Smooth muscle cell (in vitro differentiated cells): ENCODE measurements around the gene STRIP1. TPM values are rescaled to one million over a fixed set of nuclear protein-coding genes. Genes with fewer than 3 reads are reported as not detected.

Source experiments
- DNase-seq: peaks from one replicate; lab custom pipeline; 2025; ENCODE audit not compliant: unreplicated experiment; lab: John Stamatoyannopoulos, UW
- H2AFZ ChIP-seq: fragments of 200-600 bp; sonication (generic); 2 replicates; pipeline ENCODE4 v1.6.0; 2016; ENCODE audit warnings: antibody characterized with exemption, low read depth, mild to moderate bottlenecking
- H3F3A ChIP-seq: fragments of 200-600 bp; sonication (generic); 2 replicates; pipeline ENCODE4 v1.6.0; 2017; ENCODE audit warnings: antibody characterized with exemption, low read depth
- H3K27ac ChIP-seq: fragments of 200-600 bp; sonication (generic); 2 replicates; pipeline ENCODE4 v1.5.1; 2016; ENCODE audit warnings: low read depth, mild to moderate bottlenecking
- H3K27me3 ChIP-seq: fragments of 200-600 bp; sonication (generic); 2 replicates; pipeline ENCODE4 v1.6.1; 2016; ENCODE audit warnings: low read depth, mild to moderate bottlenecking
- H3K36me3 ChIP-seq: fragments of 200-600 bp; sonication (generic); 2 replicates; pipeline ENCODE4 v1.5.1; 2016; ENCODE audit warnings: low read depth
- H3K4me1 ChIP-seq: fragments of 200-600 bp; sonication (generic); 2 replicates; pipeline ENCODE4 v1.5.1; 2016; ENCODE audit warnings: low read depth
- H3K4me2 ChIP-seq: fragments of 200-600 bp; sonication (generic); 2 replicates; pipeline ENCODE4 v1.6.0; 2016; ENCODE audit warnings: mild to moderate bottlenecking
- H3K4me3 ChIP-seq: fragments of 200-600 bp; sonication (generic); 2 replicates; pipeline ENCODE4 v1.5.1; 2016; ENCODE audit warnings: mild to moderate bottlenecking
- H3K79me2 ChIP-seq: fragments of 200-600 bp; sonication (generic); 2 replicates; pipeline ENCODE4 v1.6.0; 2016; ENCODE audit warnings: low read depth, mild to moderate bottlenecking
- H3K9ac ChIP-seq: fragments of 200-600 bp; sonication (generic); 2 replicates; pipeline ENCODE4 v1.6.0; 2016; ENCODE audit warnings: low read depth
- H3K9me3 ChIP-seq: fragments of 200-600 bp; sonication (generic); replicated peaks from 2 replicates; pipeline ENCODE4 v1.5.1; 2016; ENCODE audit warnings: low read depth
- H4K20me1 ChIP-seq: fragments of 200-600 bp; sonication (generic); 2 replicates; pipeline ENCODE4 v1.6.0; 2016; ENCODE audit warnings: low read depth
- CTCF ChIP-seq: fragments of 200-600 bp; sonication (generic); IDR thresholded peaks from 2 replicates; pipeline ENCODE4 v1.5.1; 2017; ENCODE audit warnings: borderline replicate concordance, mild to moderate bottlenecking, antibody characterized with exemption; ENCODE audit not compliant: insufficient read depth, poor library complexity, severe bottlenecking
- WGBS: methylation state at CpG from one replicate; pipeline ENCODE4 v1.1.7; 2016; ENCODE audit warnings: low lambda C conversion rate; 5-methylcytosine and 5-hydroxymethylcytosine counted together
- polyA plus RNA-seq: library from polyadenylated mRNA; unstranded; fragments of >200 nt; fragmentation: Nextera tagmentation; extraction: Ambion mirVana; gene quantifications from 2 replicates; pipeline ENCODE4 v1.2.1, GENCODE V29; 2016
- total RNA-seq: library from RNA; depleted of rRNA; stranded (reverse); fragments of >200 nt; gene quantifications from 2 replicates; pipeline ENCODE4 v1.2.3, GENCODE V29; 2014

Gene STRIP1
- total and polyA plus RNA-seq, 2 experiments from 2014 or later: 22.5 to 31.2 TPM

DNA sequence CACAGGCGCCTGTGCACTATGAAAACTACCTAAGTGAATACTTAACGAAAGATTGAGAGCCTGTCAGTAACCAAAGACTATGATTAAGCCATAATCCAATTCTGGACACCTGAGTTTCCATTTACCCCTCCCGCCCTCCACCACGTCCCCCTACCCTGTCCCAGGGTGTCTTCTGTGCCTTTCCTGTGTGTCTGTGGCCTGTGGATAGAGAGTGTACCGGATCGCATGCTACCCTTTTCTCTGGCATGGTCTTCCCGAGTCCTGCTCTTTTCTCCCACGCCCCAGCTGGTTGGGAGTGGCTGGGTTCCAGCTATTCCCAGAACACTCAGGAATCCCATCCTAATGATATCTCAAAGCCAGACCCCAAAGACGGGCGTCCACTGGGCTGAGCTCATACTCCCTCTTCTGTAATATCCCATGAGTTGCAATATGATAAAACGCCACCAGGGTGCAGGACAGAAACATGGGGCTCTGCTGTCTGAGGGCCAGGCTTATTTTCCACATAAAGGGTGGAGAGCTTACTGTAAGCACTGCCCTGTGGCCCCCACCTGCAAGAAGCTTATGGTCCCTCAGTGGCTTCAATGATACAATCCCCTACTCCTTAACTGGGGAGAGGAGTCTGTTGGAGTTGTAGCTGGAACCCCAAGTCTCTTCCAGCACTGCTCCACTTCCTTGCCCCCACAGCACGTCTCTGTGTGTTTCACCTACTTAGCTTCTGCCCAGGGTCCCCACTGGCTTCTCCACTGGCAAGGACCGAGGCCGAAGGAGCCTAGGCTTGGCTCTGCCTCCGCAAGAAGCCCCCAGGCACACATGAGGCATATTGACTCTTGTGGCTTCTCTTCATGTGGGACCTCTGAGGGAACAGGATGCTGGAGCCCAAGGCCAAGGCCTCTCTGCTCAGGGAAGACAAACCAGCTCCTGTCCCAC, 53.7 kb downstream of the STRIP1 start:
- no peaks in the 10 kb centered on the region for H3K79me2 ChIP-seq
- peaks cover 18% of the 10 kb centered on the region for H3K4me1 ChIP-seq
- H3K4me3 ChIP-seq: no peak overlapping the region
- H3K27ac ChIP-seq: no peak overlapping the region
- TF ChIP-seq CTCF: peak; percentile 54
- no peak overlapping the region for H3K9ac ChIP-seq
- H2AFZ ChIP-seq: no peak overlapping the region
- no peaks in the 10 kb centered on the region for H3K9me3 ChIP-seq
- WGBS: 56% methylated on average over 15 of the region's 15 CpGs
- no peak overlapping the region for H3K4me2 ChIP-seq
- H3K27me3 ChIP-seq: peaks cover 49% of the 10 kb centered on the region
- DNase-seq: no peak
- no peaks in the 10 kb centered on the region for H3F3A ChIP-seq
- no peaks in the 10 kb centered on the region for H4K20me1 ChIP-seq
- no peaks in the 10 kb centered on the region for H3K36me3 ChIP-seq

DNA sequence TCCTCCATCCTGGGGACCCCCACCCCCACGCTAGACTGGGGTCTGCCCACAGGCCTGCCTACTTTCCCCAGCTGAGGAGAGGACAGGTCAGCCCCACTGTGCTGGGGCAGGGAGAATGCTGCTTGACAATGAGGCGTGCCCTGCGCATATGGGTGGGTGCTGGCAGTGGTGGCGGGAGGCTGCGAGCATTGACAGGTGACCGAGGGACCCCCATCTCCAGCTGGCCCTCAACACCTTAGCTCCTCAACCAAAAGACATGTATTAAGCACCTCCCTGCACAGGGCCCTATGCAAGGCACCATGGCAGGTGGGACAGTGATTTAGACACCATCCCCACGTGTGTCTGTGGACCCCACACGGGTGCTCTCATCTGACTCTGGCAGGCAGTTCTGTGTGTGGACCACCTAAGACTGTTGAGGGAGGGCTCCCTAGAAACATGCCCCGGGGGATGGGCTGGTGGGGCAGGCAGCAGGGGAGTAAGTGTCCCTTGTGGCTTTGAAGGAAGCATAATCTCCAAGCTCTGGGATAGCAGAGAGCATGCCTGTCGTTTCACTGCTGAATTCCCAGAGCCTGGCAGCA, 54.4 kb downstream of the STRIP1 start:
- DNase-seq: no peak
- Histone ChIP-seq H4K20me1 (no peaks in the 10 kb centered on the region), H3K4me2 (no peak overlapping the region), H3K27me3 (peaks cover 42% of the 10 kb centered on the region), H3K9me3 (no peaks in the 10 kb centered on the region), H3K27ac (no peak overlapping the region), H3K36me3 (no peaks in the 10 kb centered on the region), H3K79me2 (no peaks in the 10 kb centered on the region), H2AFZ (no peak overlapping the region), H3K4me3 (no peak overlapping the region), H3K4me1 (peaks cover 12% of the 10 kb centered on the region), H3F3A (no peaks in the 10 kb centered on the region), H3K9ac (no peak overlapping the region)
- no peak for TF ChIP-seq CTCF
- 82% methylated on average over 10 of the region's 10 CpGs for WGBS

DNA sequence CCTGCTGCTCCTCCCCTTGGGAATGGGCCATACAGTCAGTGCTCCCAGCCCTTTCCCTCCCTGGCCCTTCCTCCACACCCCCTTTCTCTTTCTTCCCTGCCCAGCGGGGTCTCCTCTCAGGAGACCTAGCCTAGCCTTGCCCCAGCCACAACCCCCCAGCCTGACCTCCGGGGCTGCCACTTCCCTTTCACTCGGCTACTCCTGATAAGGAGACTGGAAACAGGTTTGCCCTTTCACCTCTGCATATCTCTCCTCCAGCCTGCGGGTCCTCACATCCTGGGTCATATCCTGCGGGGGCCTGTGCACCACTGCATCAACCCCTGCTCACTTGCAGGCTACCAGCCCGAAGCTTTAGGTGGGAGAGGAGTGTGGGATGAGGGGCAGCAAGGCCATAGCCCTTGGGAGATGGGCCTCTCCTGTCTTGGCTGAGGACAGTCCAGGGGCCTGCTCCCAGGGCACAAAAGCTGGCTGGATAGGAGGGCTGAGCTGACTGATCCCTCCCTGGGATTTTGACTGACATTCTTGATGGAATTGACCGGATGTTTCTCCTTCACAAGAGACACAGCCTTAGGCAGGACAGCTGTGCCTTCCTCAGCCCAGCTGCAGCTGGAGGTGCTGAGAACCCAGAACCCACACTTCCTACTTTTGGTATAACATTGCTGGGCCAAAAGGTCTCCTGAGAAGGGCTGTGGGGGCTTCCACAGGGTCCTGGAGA, 55.3 kb downstream of the STRIP1 start:
- WGBS: 63% methylated on average over 7 of the region's 7 CpGs
- H3K9ac ChIP-seq: no peak overlapping the region

More for the DNA sequence above, 55.3 kb downstream of the STRIP1 start:
- Histone ChIP-seq H3K27me3 (peaks cover 33% of the 10 kb centered on the region), H4K20me1 (no peaks in the 10 kb centered on the region), H3K4me1 (peaks cover 4% of the 10 kb centered on the region), H3K4me3 (no peak overlapping the region), H3F3A (no peaks in the 10 kb centered on the region), H3K27ac (no peak overlapping the region), H2AFZ (no peak overlapping the region), H3K79me2 (no peaks in the 10 kb centered on the region), H3K9me3 (no peaks in the 10 kb centered on the region), H3K36me3 (no peaks in the 10 kb centered on the region), H3K4me2 (no peak overlapping the region)
- DNase-seq: no peak
- TF ChIP-seq CTCF: no peak
